HepG2 (cell line): Measurements from ENCODE around the gene PODXL. TPM values are rescaled to one million over a fixed set of nuclear protein-coding genes. Genes with fewer than 3 reads are reported as not detected.

Experiments used
- ATAC-seq: fragments of 200-7000 bp; cut with Tn5 transposase; 3 replicates; pipeline ENCODE4 v1.9.1; 2020; ENCODE audit warnings: mild to moderate bottlenecking, moderate library complexity
- BruUV-seq: library from RNA; stranded (reverse); fragments of 400-500 nt; replicated peaks from 2 replicates; lab custom pipeline; 2021; lab: Mats Ljungman, UMichigan
- CTCF ChIA-PET: fragments of 300-600 bp; formaldehyde crosslinking; extraction: SDS; loops from one replicate; lab custom pipeline; 2021; ENCODE audit warnings: low total read pairs, inconsistent platforms, low intra/inter-chr PET ratio; lab: Yijun Ruan, JAX
- POLR2A ChIA-PET: fragments of 350-600 bp; sonication (Branson Sonifier 250); formaldehyde crosslinking; loops from one replicate; lab custom pipeline; 2020; ENCODE audit warnings: antibody characterized with exemption, inconsistent platforms; lab: Yijun Ruan, JAX
- DNase-seq: peaks from one replicate; pipeline ENCODE4 v3.0.0-alpha.2; 2015; ENCODE audit warnings: low spot score
- FAIRE-seq: peaks from 3 replicates; lab custom pipeline; 2011; peaks lifted over from hg19 to GRCh38; lab: Jason Lieb, UNC
- H2AFZ ChIP-seq: one replicate; pipeline ENCODE4 v1.6.1; 2011; ENCODE audit warnings: low read length, inconsistent platforms
- H3K27ac ChIP-seq: fragments of 300-600 bp; 3 replicates; pipeline ENCODE4 v1.8.0; 2011; ENCODE audit warnings: mixed run types, mild to moderate bottlenecking, mixed read lengths, low read length, inconsistent platforms; ENCODE audit not compliant: insufficient read depth; ENCODE audit errors: extremely low read length
- H3K27me3 ChIP-seq, 2 experiments: fragments of 200-600 bp in 1 of 2; 2 replicates in 1 of 2; 3 replicates in 1 of 2; pipeline versions ENCODE4 v1.6.0 to v1.8.0; 2011; ENCODE audit warnings: low read length in 2 of 2, mild to moderate bottlenecking in 2 of 2, moderate library complexity in 2 of 2, inconsistent platforms in 1 of 2; ENCODE audit not compliant: insufficient read depth in 2 of 2, control insufficient read depth in 1 of 2
- H3K36me3 ChIP-seq, 2 experiments: fragments of 200-600 bp in 1 of 2; replicated peaks in 1 of 2; 2 replicates in 1 of 2; 3 replicates in 1 of 2; pipeline versions ENCODE4 v1.5.1 to v1.8.0; 2011; ENCODE audit warnings: low read length in 2 of 2, inconsistent platforms in 1 of 2; ENCODE audit not compliant: insufficient read depth in 2 of 2, control insufficient read depth in 1 of 2
- H3K4me1 ChIP-seq: 2 replicates; pipeline ENCODE4 v1.5.1; 2012; ENCODE audit warnings: low read length, inconsistent platforms; ENCODE audit not compliant: insufficient read depth
- H3K4me2 ChIP-seq: 2 replicates; pipeline ENCODE4 v1.6.0; 2011; ENCODE audit warnings: low read depth, low read length, inconsistent platforms
- H3K4me3 ChIP-seq, 3 experiments: fragments of 200-600 bp in 1 of 3; sonication (generic), shearing (Covaris generic) in 1 of 3; replicated peaks in 1 of 3; 2 replicates each; pipeline ENCODE4 v1.5.1; 2011 to 2016; ENCODE audit warnings: low read length in 3 of 3, inconsistent platforms in 2 of 3, low read depth in 2 of 3, mild to moderate bottlenecking in 2 of 3, control low read depth in 1 of 3, mixed read lengths in 1 of 3; ENCODE audit not compliant: insufficient read depth in 1 of 3
- H3K79me2 ChIP-seq: one replicate; pipeline ENCODE4 v1.6.1; 2011; ENCODE audit warnings: low read length, inconsistent platforms; ENCODE audit not compliant: insufficient read depth
- H3K9ac ChIP-seq: 2 replicates; pipeline ENCODE4 v1.6.0; 2011; ENCODE audit warnings: mild to moderate bottlenecking, low read depth, low read length, inconsistent platforms; ENCODE audit not compliant: insufficient read depth
- H3K9me3 ChIP-seq: 2 replicates; pipeline ENCODE4 v1.5.1; 2012; ENCODE audit warnings: mild to moderate bottlenecking, low read length
- H4K20me1 ChIP-seq: 2 replicates; pipeline ENCODE4 v1.6.0; 2011; ENCODE audit warnings: inconsistent platforms, mild to moderate bottlenecking, low read length, moderate library complexity; ENCODE audit not compliant: insufficient read depth
- BCL6 ChIP-seq: IDR thresholded peaks from 2 replicates; pipeline ENCODE4 v1.6.1; 2016; ENCODE audit warnings: missing genetic modification reagents, missing compliant biosample characterization
- E2F1 ChIP-seq: sonication (generic); formaldehyde crosslinking; IDR thresholded peaks from 2 replicates; pipeline ENCODE4 v1.5.0; 2020; ENCODE audit warnings: missing genetic modification reagents
- HMGXB4 ChIP-seq, 2 experiments: sonication (generic) in 1 of 2; formaldehyde crosslinking in 1 of 2; IDR thresholded peaks; 2 replicates each; pipeline versions ENCODE4 v1.4.0 to v1.6.1; 2018 to 2020; ENCODE audit warnings: missing genetic modification reagents in 2 of 2, borderline replicate concordance in 1 of 2, low read depth in 1 of 2, mild to moderate bottlenecking in 1 of 2, missing biosample characterization in 1 of 2
- HOXA5 ChIP-seq: sonication (generic); formaldehyde crosslinking; IDR thresholded peaks from 2 replicates; pipeline ENCODE4 v1.4.0; 2020; ENCODE audit warnings: missing genetic modification reagents
- NPAS2 ChIP-seq: sonication (generic); formaldehyde crosslinking; IDR thresholded peaks from 2 replicates; pipeline ENCODE4 v1.8.0; 2022; ENCODE audit warnings: mild to moderate bottlenecking, missing genetic modification reagents, borderline replicate concordance
- POLR2A ChIP-seq, 2 experiments: IDR thresholded peaks; 2 replicates each; pipeline ENCODE4 v1.6.1; 2011; ENCODE audit warnings: low read depth in 2 of 2, low read length in 2 of 2, mild to moderate bottlenecking in 1 of 2, moderate library complexity in 1 of 2; ENCODE audit not compliant: insufficient read depth in 1 of 2
- PTBP1 ChIP-seq: fragments of 200-400 bp; formaldehyde crosslinking; IDR thresholded peaks from 2 replicates; pipeline ENCODE4 v1.6.1; 2018; ENCODE audit warnings: low read length, low read depth; ENCODE audit not compliant: poor library complexity, severe bottlenecking
- SALL1 ChIP-seq: sonication (generic); formaldehyde crosslinking; IDR thresholded peaks from 2 replicates; pipeline ENCODE4 v1.8.0; 2022; ENCODE audit warnings: mild to moderate bottlenecking, missing genetic modification reagents
- ZFP82 ChIP-seq: sonication (generic); formaldehyde crosslinking; IDR thresholded peaks from 2 replicates; pipeline ENCODE4 v1.5.1; 2020; ENCODE audit warnings: mild to moderate bottlenecking, missing genetic modification reagents, borderline replicate concordance
- ZMYM3 ChIP-seq: sonication (generic); formaldehyde crosslinking; IDR thresholded peaks from 2 replicates; pipeline ENCODE4 v1.5.1; 2020; ENCODE audit warnings: mild to moderate bottlenecking, missing genetic modification reagents
- ZNF205 ChIP-seq: IDR thresholded peaks from 2 replicates; pipeline ENCODE4 v1.6.1; 2018; ENCODE audit warnings: missing biosample characterization, missing genetic modification reagents
- ZNF460 ChIP-seq: sonication (generic); formaldehyde crosslinking; IDR thresholded peaks from 2 replicates; pipeline ENCODE4 v1.5.1; 2020; ENCODE audit warnings: missing genetic modification reagents, mild to moderate bottlenecking, borderline replicate concordance
- ZNF550 ChIP-seq: sonication (generic); formaldehyde crosslinking; IDR thresholded peaks from 2 replicates; pipeline ENCODE4 v1.4.0; 2020; ENCODE audit warnings: mild to moderate bottlenecking, missing genetic modification reagents, borderline replicate concordance
- WGBS: methylation state at CpG from one replicate; pipeline ENCODE4 v1.1.6; 2017; ENCODE audit warnings: low lambda C conversion rate; 5-methylcytosine and 5-hydroxymethylcytosine counted together
- in situ Hi-C: cut with HindIII; loops from 2 replicates; pipeline ENCODE4 v1.10.0; 2017; ENCODE audit warnings: low pct_unique_long_range_greater_than_20kb; ENCODE audit not compliant: extremely low pct_ligation_motif_present
- intact Hi-C: fragments of 100-400 bp; cut with micrococcal nuclease; formaldehyde crosslinking; loops from one replicate; pipeline ENCODE4 v1.10.0; 2022; ENCODE audit not compliant: unreplicated experiment
- polyA plus RNA-seq, 8 experiments: library from polyadenylated mRNA; depleted of rRNA in 3 of 8; stranded (reverse) in 7 of 8; unstranded in 1 of 8; fragments of >200 nt; fragmentation: Illumina TruSeq in 4 of 8; extraction: Trizol in 4 of 8; gene quantifications; 2 replicates each; pipeline versions ENCODE4 v1.2.1 to v1.2.3, GENCODE V29; 2011 to 2016; ENCODE audit warnings: low read depth in 4 of 8, missing spikeins in 1 of 8, mixed read lengths in 1 of 8; ENCODE audit not compliant: insufficient read depth in 1 of 8
- total RNA-seq, 5 experiments: library from RNA; depleted of rRNA; stranded (reverse); fragments of >200 nt; fragmentation: Illumina TruSeq; extraction: Trizol; gene quantifications; 2 replicates each; pipeline ENCODE4 v1.2.3, GENCODE V29; 2016; ENCODE audit warnings: low read depth in 1 of 5

PODXL gene
- total and polyA plus RNA-seq, 2 of the 13 experiments (the other 11 are each of a cell fraction or from before 2014, with no cell fraction given): 0.22 to 0.54 TPM

- ATAC-seq (no peak), FAIRE-seq (no peak), DNase-seq (no peak)
- H4K20me1 ChIP-seq: no peaks in the 10 kb centered on the region
- TF ChIP-seq NPAS2 (CRISPR knock-in tag): no peak
- TF ChIP-seq ZMYM3 (CRISPR knock-in tag): no peak
- TF ChIP-seq POLR2A (IDR thresholded peaks at IDR 0.05; ENCODE audit: insufficient read depth in 1 of 2, low read depth in 2 of 2, low read length in 2 of 2): no peak
- no peak for TF ChIP-seq ZNF460
- no peak for TF ChIP-seq E2F1 (CRISPR knock-in tag)
- no peak for TF ChIP-seq BCL6 (CRISPR knock-in tag)
- no peak for TF ChIP-seq HMGXB4 (CRISPR knock-in tag; IDR thresholded peaks at IDR 0.05; ENCODE audit: borderline replicate concordance in 1 of 2, low read depth in 1 of 2)
- no peak for TF ChIP-seq HOXA5
- no peak for TF ChIP-seq ZNF205 (CRISPR knock-in tag)
- no peak for TF ChIP-seq ZFP82 (CRISPR knock-in tag)
- no peak for TF ChIP-seq PTBP1
- no peak for TF ChIP-seq ZNF550
- TF ChIP-seq SALL1: no peak
- BruUV-seq: no TSS peak
- H3K4me3 ChIP-seq: no peak overlapping the region
- H3K9me3 ChIP-seq: no peaks in the 10 kb centered on the region
- intact Hi-C loops (no loop called here), in situ Hi-C loops (no loop called here)
- H3K27ac ChIP-seq: no peak overlapping the region
- no peak overlapping the region for H2AFZ ChIP-seq
- H3K36me3 ChIP-seq: peaks cover 5 to 11% of the 10 kb centered on the region in 2 experiments; a peak in 3 of 5 replicates
- no peaks in the 10 kb centered on the region for H3K4me1 ChIP-seq
- H3K4me2 ChIP-seq: no peak overlapping the region
- H3K27me3 ChIP-seq: no peaks in the 10 kb centered on the region
- ChIA-PET POLR2A (no interaction called here), CTCF (no interaction called here)
- no peaks in the 10 kb centered on the region for H3K79me2 ChIP-seq
- no peak overlapping the region for H3K9ac ChIP-seq
- WGBS: 97% methylated on average over 2 of the region's 2 CpGs
These were observed 70.1 kb downstream of the PODXL start for GRCh38 chr7:131486346-131486745.
